ENCODE measurements around the gene MAML2. TPM values are rescaled to one million over a fixed set of nuclear protein-coding genes. Genes with fewer than 3 reads are reported as not detected.
A peak's percentile ranks its signal among the peaks of the same experiment; 100 is the strongest.

MAML2 gene
- total and polyA plus RNA-seq, 2 experiments from 2014 or later, result 2.0 to 7.1 TPM

DNA sequence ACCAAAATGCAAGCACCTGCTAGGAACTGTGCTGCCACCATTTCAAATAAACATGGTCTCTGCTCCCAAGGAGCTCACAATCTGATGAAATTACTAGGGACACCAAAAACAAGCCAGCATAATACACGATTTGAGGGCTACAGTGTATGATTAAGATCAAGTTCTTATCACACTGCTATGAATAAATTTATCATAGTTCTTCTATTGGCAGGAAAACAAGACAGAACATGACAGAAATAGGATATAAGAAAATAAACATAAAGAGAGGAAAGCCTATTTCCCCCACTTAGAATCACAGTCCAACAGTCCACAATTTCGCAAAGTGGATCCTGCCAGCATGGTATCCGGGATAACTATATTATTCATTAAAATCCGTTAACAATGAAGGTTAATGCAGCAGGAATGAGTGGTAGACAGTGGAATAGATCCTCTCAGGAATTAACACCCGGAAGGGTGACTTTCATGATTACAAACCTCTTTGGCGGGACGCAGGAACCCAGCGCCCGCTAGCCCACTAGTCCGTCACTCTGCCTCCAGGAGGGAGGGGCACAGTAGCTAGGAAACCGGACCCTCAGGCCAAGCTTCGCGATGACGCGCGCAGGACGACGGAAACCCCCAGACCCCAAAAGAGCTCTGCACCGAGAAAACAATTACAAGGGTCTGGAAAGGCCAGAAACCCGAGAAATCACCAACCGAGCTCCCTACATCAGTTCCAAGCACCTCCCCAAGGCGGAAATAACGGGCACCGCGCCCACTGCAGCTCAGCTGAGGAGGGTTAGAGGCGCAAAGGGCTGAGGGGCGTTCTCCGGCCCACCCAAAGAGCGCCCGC is 46.1 kb upstream of the MAML2 start:
- Mint-ChIP-seq H3K9me3 (peaks cover 10% of the 10 kb centered on the region; the same call in 2 of the 3 replicates), H3K36me3 (ENCODE audit: low read depth) (peaks cover 15% of the 10 kb centered on the region; the same call in 2 of the 3 replicates), H3K27me3 (ENCODE audit: insufficient read depth, low read depth, poor library complexity) (peaks cover 1% of the 10 kb centered on the region), H3K27ac (peak overlapping the region; percentile 98), H3K4me1 (peaks cover 11% of the 10 kb centered on the region), H3K4me3 (peak overlapping the region; percentile 95)
- DNase-seq (ENCODE audit: low spot score), result peak; percentile 88
- 0 out of 2 replicates have a peak, but pooled peaks cover 11% of the 10 kb centered on the region for H3K4me1 ChIP-seq (ENCODE audit: insufficient read depth)
- H3K4me2 ChIP-seq, result peak overlapping the region; percentile 82
- H3F3A ChIP-seq (replicated peaks; ENCODE audit: low read depth), result peaks cover 5% of the 10 kb centered on the region; the same call in 1 of the 2 replicates
- no peaks in the 10 kb centered on the region for H3K27me3 ChIP-seq (ENCODE audit: insufficient read depth)
- no peaks in the 10 kb centered on the region; the same call in 1 of the 2 replicates for H3K36me3 ChIP-seq (ENCODE audit: insufficient read depth)
- TF ChIP-seq ZNF114 (CRISPR knock-in tag; IDR thresholded peaks at IDR 0.05), result no peak
- peak; percentile 82 for TF ChIP-seq CREB1 (CRISPR knock-in tag; IDR thresholded peaks at IDR 0.05; ENCODE audit: low read depth)
- TF ChIP-seq POLR2AphosphoS5 (IDR thresholded peaks at IDR 0.05; ENCODE audit: low read depth), result no peak
- peak; percentile 77 for ATAC-seq
- H3K79me2 ChIP-seq (replicated peaks; ENCODE audit: insufficient read depth), result peaks cover 35% of the 10 kb centered on the region
- peak overlapping the region; percentile 95 for H3K27ac ChIP-seq (ENCODE audit: low read depth)
- no peaks in the 10 kb centered on the region for H3K9me2 ChIP-seq (ENCODE audit: insufficient read depth)
- H2AFZ ChIP-seq, result peak overlapping the region; percentile 53
- peak overlapping the region; percentile 64 for H3K4me3 ChIP-seq
- no peaks in the 10 kb centered on the region for H4K20me1 ChIP-seq (replicated peaks; ENCODE audit: insufficient read depth)

DNA sequence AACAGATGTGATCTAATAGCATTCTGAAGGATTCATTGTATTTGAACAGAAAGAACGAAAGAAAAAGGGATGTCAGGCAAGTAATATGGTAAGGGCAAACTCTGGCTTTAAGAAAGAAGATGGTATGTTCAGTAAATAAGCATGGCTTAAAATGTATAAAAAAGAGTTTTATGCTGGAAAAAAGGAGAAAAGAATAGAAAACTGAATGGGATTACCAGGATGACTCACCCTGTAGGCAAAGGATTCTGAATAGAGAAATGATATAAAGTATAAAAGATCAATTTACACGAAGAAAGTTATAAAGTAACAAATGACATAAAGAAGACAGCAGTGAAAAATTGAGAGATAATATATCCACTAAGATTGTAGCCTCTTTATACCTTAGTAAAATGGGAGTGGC is 42.2 kb upstream of the MAML2 start:
- Mint-ChIP-seq H3K9me3 (0 out of 3 replicates have a peak, but pooled peaks cover 1% of the 10 kb centered on the region), H3K4me1 (peaks cover 8% of the 10 kb centered on the region), H3K27me3 (ENCODE audit: insufficient read depth, low read depth, poor library complexity) (no peaks in the 10 kb centered on the region), H3K4me3 (no peak overlapping the region), H3K36me3 (ENCODE audit: low read depth) (no peaks in the 10 kb centered on the region; the same call in 2 of the 3 replicates), H3K27ac (no peak overlapping the region)
- Histone ChIP-seq H3K27ac (ENCODE audit: low read depth) (no peak overlapping the region), H3K4me2 (no peak overlapping the region), H3K4me1 (ENCODE audit: insufficient read depth) (0 out of 2 replicates have a peak, but pooled peaks cover 7% of the 10 kb centered on the region), H3K36me3 (ENCODE audit: insufficient read depth) (peaks cover 5% of the 10 kb centered on the region; the same call in 1 of the 2 replicates), H3K4me3 (no peak overlapping the region), H3F3A (replicated peaks; ENCODE audit: low read depth) (peaks cover 5% of the 10 kb centered on the region; the same call in 1 of the 2 replicates), H2AFZ (no peak overlapping the region), H3K27me3 (ENCODE audit: insufficient read depth) (no peaks in the 10 kb centered on the region), H4K20me1 (replicated peaks; ENCODE audit: insufficient read depth) (no peaks in the 10 kb centered on the region), H3K79me2 (replicated peaks; ENCODE audit: insufficient read depth) (peaks cover 26% of the 10 kb centered on the region), H3K9me2 (ENCODE audit: insufficient read depth) (no peaks in the 10 kb centered on the region)
- DNase-seq (ENCODE audit: low spot score), result no peak
- no peak for ATAC-seq
- TF ChIP-seq CREB1 (CRISPR knock-in tag; IDR thresholded peaks at IDR 0.05; ENCODE audit: low read depth), result no peak
- no peak for TF ChIP-seq STAT1 (IDR thresholded peaks at IDR 0.05; ENCODE audit: unreplicated experiment)
- TF ChIP-seq, protein P1, sequence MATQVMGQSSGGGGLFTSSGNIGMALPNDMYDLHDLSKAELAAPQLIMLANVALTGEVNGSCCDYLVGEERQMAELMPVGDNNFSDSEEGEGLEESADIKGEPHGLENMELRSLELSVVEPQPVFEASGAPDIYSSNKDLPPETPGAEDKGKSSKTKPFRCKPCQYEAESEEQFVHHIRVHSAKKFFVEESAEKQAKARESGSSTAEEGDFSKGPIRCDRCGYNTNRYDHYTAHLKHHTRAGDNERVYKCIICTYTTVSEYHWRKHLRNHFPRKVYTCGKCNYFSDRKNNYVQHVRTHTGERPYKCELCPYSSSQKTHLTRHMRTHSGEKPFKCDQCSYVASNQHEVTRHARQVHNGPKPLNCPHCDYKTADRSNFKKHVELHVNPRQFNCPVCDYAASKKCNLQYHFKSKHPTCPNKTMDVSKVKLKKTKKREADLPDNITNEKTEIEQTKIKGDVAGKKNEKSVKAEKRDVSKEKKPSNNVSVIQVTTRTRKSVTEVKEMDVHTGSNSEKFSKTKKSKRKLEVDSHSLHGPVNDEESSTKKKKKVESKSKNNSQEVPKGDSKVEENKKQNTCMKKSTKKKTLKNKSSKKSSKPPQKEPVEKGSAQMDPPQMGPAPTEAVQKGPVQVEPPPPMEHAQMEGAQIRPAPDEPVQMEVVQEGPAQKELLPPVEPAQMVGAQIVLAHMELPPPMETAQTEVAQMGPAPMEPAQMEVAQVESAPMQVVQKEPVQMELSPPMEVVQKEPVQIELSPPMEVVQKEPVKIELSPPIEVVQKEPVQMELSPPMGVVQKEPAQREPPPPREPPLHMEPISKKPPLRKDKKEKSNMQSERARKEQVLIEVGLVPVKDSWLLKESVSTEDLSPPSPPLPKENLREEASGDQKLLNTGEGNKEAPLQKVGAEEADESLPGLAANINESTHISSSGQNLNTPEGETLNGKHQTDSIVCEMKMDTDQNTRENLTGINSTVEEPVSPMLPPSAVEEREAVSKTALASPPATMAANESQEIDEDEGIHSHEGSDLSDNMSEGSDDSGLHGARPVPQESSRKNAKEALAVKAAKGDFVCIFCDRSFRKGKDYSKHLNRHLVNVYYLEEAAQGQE (IDR thresholded peaks at IDR 0.05; ENCODE audit: unreplicated experiment), result no peak
- TF ChIP-seq ZNF331 (CRISPR knock-in tag; IDR thresholded peaks at IDR 0.05; ENCODE audit: low read depth), result no peak
- no peak for TF ChIP-seq JUNB (IDR thresholded peaks at IDR 0.05; ENCODE audit: unreplicated experiment)
- TF ChIP-seq, protein P2, sequence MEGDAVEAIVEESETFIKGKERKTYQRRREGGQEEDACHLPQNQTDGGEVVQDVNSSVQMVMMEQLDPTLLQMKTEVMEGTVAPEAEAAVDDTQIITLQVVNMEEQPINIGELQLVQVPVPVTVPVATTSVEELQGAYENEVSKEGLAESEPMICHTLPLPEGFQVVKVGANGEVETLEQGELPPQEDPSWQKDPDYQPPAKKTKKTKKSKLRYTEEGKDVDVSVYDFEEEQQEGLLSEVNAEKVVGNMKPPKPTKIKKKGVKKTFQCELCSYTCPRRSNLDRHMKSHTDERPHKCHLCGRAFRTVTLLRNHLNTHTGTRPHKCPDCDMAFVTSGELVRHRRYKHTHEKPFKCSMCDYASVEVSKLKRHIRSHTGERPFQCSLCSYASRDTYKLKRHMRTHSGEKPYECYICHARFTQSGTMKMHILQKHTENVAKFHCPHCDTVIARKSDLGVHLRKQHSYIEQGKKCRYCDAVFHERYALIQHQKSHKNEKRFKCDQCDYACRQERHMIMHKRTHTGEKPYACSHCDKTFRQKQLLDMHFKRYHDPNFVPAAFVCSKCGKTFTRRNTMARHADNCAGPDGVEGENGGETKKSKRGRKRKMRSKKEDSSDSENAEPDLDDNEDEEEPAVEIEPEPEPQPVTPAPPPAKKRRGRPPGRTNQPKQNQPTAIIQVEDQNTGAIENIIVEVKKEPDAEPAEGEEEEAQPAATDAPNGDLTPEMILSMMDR (conservative IDR thresholded peaks at IDR 0.05; ENCODE audit: low read depth in 2 of 2), result no peak
- TF ChIP-seq, protein P3, sequence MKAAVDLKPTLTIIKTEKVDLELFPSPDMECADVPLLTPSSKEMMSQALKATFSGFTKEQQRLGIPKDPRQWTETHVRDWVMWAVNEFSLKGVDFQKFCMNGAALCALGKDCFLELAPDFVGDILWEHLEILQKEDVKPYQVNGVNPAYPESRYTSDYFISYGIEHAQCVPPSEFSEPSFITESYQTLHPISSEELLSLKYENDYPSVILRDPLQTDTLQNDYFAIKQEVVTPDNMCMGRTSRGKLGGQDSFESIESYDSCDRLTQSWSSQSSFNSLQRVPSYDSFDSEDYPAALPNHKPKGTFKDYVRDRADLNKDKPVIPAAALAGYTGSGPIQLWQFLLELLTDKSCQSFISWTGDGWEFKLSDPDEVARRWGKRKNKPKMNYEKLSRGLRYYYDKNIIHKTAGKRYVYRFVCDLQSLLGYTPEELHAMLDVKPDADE (IDR thresholded peaks at IDR 0.05), result no peak
- no peak for TF ChIP-seq ZNF114 (CRISPR knock-in tag; IDR thresholded peaks at IDR 0.05)
- TF ChIP-seq POLR2AphosphoS5 (IDR thresholded peaks at IDR 0.05; ENCODE audit: low read depth), result no peak

Data from GM23338 (cell line).